Parathyroid adenoma (tissue), 2 donors: ENCODE data around the gene PCSK6.

Source experiments
- H2AFZ ChIP-seq: fragments of 300-600 bp; sonication (generic); one replicate; pipeline ENCODE4 v1.7.0; 2017; ENCODE audit warnings: antibody characterized with exemption, mild to moderate bottlenecking
- H3K27ac ChIP-seq: fragments of 300-600 bp; sonication (generic); one replicate; pipeline ENCODE4 v1.7.0; 2017
- H3K27me3 ChIP-seq: fragments of 300-600 bp; sonication (generic); one replicate; pipeline ENCODE4 v1.7.0; 2017; ENCODE audit warnings: low read length; ENCODE audit not compliant: control insufficient read depth, insufficient read depth
- H3K36me3 ChIP-seq: fragments of 300-600 bp; sonication (generic); one replicate; pipeline ENCODE4 v1.7.0; 2017; ENCODE audit warnings: low read length; ENCODE audit not compliant: control insufficient read depth, insufficient read depth
- H3K4me1 ChIP-seq: fragments of 300-600 bp; sonication (generic); one replicate; pipeline ENCODE4 v1.7.0; 2017; ENCODE audit warnings: control low read depth
- H3K4me2 ChIP-seq: fragments of 300-600 bp; sonication (generic); one replicate; pipeline ENCODE4 v1.7.0; 2017; ENCODE audit warnings: low read length
- H3K4me3 ChIP-seq: fragments of 300-600 bp; sonication (generic); one replicate; pipeline ENCODE4 v1.7.0; 2017; ENCODE audit warnings: low read depth, low read length
- H3K79me2 ChIP-seq: fragments of 300-600 bp; sonication (generic); one replicate; pipeline ENCODE4 v1.7.0; 2017; ENCODE audit warnings: control low read depth
- H3K9ac ChIP-seq: fragments of 300-600 bp; sonication (generic); one replicate; pipeline ENCODE4 v1.7.0; 2017; ENCODE audit warnings: mild to moderate bottlenecking
- H3K9me3 ChIP-seq: fragments of 300-600 bp; sonication (generic); one replicate; pipeline ENCODE4 v1.7.0; 2017; ENCODE audit warnings: low read length; ENCODE audit not compliant: control insufficient read depth
- TF ChIP-seq, protein P1 (sequence below): fragments of 300-600 bp; sonication (generic); IDR thresholded peaks from one replicate; pipeline ENCODE4 v1.7.0; 2017; ENCODE audit warnings: antibody characterized with exemption, mild to moderate bottlenecking
- donor health status: primary hyperparathyroidism.

The PCSK6 gene

DNA sequence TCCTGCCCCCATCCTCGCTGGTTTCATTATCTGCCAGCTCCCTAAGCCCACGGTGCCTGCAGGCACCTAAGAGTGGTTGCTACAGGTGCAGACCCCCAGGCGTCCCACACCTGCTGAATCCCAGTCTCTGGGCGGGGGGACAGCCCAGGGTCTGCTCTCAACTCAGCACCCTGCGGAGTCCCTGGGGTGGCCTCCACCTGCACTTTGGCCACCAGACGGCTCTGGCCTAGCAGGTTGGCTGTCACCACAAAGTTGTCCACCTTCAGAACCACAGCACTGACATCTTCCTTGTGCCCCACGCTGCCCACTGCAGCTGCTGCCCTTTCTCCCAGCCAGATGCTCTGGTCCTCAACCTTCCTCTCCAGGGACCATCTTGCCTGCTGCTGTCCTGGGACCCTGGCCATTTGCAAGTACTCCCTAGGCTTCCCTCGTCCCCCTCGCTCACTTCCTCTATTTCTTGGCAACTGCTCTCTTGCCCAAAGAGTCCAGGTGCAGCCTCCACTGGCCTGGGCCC lies 159.6 kb downstream of the PCSK6 start:
- H3K4me3 ChIP-seq: no peak overlapping the region
- H2AFZ ChIP-seq: no peak overlapping the region
- H3K27ac ChIP-seq: no peak overlapping the region
- H3K27me3 ChIP-seq: no peaks in the 10 kb centered on the region
- H3K9me3 ChIP-seq: no peaks in the 10 kb centered on the region
- H3K79me2 ChIP-seq: no peaks in the 10 kb centered on the region
- H3K9ac ChIP-seq: no peak overlapping the region
- H3K4me1 ChIP-seq: no peaks in the 10 kb centered on the region
- no peaks in the 10 kb centered on the region for H3K36me3 ChIP-seq
- TF ChIP-seq, protein P1, sequence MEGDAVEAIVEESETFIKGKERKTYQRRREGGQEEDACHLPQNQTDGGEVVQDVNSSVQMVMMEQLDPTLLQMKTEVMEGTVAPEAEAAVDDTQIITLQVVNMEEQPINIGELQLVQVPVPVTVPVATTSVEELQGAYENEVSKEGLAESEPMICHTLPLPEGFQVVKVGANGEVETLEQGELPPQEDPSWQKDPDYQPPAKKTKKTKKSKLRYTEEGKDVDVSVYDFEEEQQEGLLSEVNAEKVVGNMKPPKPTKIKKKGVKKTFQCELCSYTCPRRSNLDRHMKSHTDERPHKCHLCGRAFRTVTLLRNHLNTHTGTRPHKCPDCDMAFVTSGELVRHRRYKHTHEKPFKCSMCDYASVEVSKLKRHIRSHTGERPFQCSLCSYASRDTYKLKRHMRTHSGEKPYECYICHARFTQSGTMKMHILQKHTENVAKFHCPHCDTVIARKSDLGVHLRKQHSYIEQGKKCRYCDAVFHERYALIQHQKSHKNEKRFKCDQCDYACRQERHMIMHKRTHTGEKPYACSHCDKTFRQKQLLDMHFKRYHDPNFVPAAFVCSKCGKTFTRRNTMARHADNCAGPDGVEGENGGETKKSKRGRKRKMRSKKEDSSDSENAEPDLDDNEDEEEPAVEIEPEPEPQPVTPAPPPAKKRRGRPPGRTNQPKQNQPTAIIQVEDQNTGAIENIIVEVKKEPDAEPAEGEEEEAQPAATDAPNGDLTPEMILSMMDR: no peak
- no peak overlapping the region for H3K4me2 ChIP-seq

DNA sequence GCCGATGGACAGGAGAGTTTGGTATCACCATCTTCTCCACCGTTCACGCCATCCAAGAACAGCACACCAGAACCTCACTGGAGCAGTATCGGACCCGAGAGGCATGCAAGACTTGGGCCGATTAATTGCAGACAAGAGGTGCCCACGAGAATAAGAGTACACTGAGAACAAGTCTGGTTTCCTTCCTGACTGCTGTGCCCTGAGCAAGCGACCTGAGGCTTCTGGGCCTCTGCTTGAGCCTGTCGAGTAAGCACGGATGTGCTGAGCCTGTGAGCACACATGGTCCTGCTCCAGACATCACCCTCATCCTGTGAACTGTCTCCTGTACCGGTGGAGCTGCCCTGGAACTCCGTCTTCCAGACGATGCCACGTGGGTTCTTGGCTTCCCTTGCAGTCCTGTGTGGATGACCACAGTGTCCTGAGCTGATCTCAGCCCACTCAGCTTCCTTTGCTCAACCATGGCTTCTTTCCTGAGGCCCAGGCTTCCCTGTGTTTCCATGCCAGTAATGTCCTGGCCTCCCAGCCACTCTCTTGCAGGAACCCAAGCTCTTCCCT lies 160.1 kb downstream of the PCSK6 start:
- Histone ChIP-seq H3K4me3 (no peak overlapping the region), H3K36me3 (no peaks in the 10 kb centered on the region), H3K9ac (no peak overlapping the region), H3K4me2 (no peak overlapping the region), H3K79me2 (no peaks in the 10 kb centered on the region), H3K4me1 (no peaks in the 10 kb centered on the region), H3K9me3 (no peaks in the 10 kb centered on the region), H2AFZ (no peak overlapping the region), H3K27ac (no peak overlapping the region), H3K27me3 (no peaks in the 10 kb centered on the region)
- TF ChIP-seq, protein P1: no peak

DNA sequence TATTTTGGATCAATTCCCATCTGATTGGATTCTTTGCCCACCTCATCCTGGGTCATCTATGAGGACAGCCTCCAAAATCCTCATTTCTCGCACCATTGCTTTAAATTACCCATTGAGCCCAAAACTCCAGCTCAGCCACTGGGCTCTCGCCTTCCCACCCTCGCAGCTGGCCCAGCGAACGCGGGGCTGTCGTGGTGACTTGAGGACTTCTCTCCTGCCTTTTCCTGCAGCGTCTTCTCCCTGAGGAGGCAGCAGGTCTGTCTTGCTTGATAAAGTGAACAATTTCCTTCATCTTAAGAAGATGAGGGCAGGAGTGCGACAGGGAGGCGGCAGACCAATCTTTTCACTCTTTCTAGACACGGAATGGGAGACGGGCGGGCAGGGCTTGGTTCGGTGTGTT lies 161.5 kb downstream of the PCSK6 start:
- TF ChIP-seq, protein P1: no peak
- Histone ChIP-seq H3K4me2 (no peak overlapping the region), H3K36me3 (no peaks in the 10 kb centered on the region), H3K27me3 (no peaks in the 10 kb centered on the region), H3K4me1 (no peaks in the 10 kb centered on the region), H3K79me2 (no peaks in the 10 kb centered on the region), H2AFZ (no peak overlapping the region), H3K27ac (no peak overlapping the region), H3K9me3 (no peaks in the 10 kb centered on the region), H3K4me3 (no peak overlapping the region), H3K9ac (no peak overlapping the region)

DNA sequence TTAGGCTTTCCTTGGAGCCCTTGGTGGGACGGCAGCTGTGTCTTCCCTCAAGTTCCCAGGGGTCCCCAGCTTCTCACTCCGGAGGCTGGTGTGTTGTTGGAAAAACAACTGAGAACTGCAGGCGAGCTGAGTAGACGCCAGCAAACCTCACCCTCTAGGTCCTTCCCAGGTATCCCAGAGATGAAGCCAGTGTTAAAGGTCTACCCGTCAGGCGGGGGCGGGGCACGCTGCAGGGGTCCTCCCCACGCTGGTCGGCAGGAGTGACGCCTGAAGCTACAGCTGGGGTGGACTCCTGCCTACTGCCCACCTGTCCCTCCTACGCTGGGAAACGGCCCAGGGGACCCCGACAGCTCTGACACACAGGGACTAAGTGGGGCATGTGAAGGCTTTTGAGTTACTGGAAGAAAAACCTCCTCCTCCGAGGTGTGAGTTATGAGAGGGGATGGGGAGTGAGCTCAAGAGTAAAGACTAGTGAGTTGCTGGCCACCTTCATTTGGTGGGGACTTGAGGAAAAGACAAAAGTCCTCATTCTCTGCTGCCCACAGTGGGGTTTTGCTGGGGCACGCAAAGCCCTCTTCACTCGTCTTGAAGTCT lies 162.3 kb downstream of the PCSK6 start:
- Histone ChIP-seq H3K27me3 (no peaks in the 10 kb centered on the region), H3K9ac (no peak overlapping the region), H3K36me3 (no peaks in the 10 kb centered on the region), H3K27ac (no peak overlapping the region), H2AFZ (no peak overlapping the region), H3K4me3 (no peak overlapping the region), H3K79me2 (no peaks in the 10 kb centered on the region), H3K4me1 (no peaks in the 10 kb centered on the region), H3K9me3 (no peaks in the 10 kb centered on the region), H3K4me2 (no peak overlapping the region)
- TF ChIP-seq, protein P1: no peak
